Measurements from ENCODE around the gene TBC1D12.

GRCh38 chr10:94487575-94487974 lies 85.2 kb downstream of the TBC1D12 start:
- TF ChIP-seq CTCF (IDR thresholded peaks at IDR 0.05) = no peak
- TF ChIP-seq POLR2A (IDR thresholded peaks at IDR 0.05) = no peak
